Nephron (organoid): Measurements from ENCODE around the gene TMPRSS13.

Experiments used
- H3K27ac Mint-ChIP-seq, 3 experiments: 2 replicates each; pipeline ENCODE4 v1.8.0; 2020; ENCODE audit warnings: mixed read lengths in 3 of 3, mild to moderate bottlenecking in 2 of 3, moderate library complexity in 1 of 3
- H3K27me3 Mint-ChIP-seq: 2 replicates; pipeline ENCODE4 v1.8.0; 2021; ENCODE audit warnings: low read depth, mild to moderate bottlenecking, moderate library complexity, mixed read lengths
- H3K36me3 Mint-ChIP-seq: 2 replicates; pipeline ENCODE4 v1.8.0; 2020; ENCODE audit warnings: low read depth, mixed read lengths
- H3K4me1 Mint-ChIP-seq: 2 replicates; pipeline ENCODE4 v1.8.0; 2020; ENCODE audit warnings: mixed read lengths
- H3K4me3 Mint-ChIP-seq, 3 experiments: 2 replicates each; pipeline ENCODE4 v1.8.0; 2020; ENCODE audit warnings: mild to moderate bottlenecking in 3 of 3, mixed read lengths in 3 of 3, moderate library complexity in 2 of 3
- H3K9me3 Mint-ChIP-seq: 2 replicates; pipeline ENCODE4 v1.8.0; 2020; ENCODE audit warnings: mixed read lengths
- CTCF ChIP-seq, 3 experiments: fragments of 200-600 bp; sonication (generic); IDR thresholded peaks; one replicate each; pipeline ENCODE4 v1.5.0; 2021; ENCODE audit warnings: antibody characterized with exemption in 3 of 3; ENCODE audit not compliant: unreplicated experiment in 3 of 3

Gene TMPRSS13

GRCh38 chr11:117914991-117915618 lies 14.1 kb downstream of the TMPRSS13 start:
- Mint-ChIP-seq H3K36me3 (no peaks in the 10 kb centered on the region), H3K4me1 (peaks cover 25% of the 10 kb centered on the region), H3K27ac (peak overlapping the region; percentile 7 to 38 (median 23)), H3K9me3 (no peaks in the 10 kb centered on the region), H3K27me3 (peaks cover 23% of the 10 kb centered on the region), H3K4me3 (no peak overlapping the region)
- TF ChIP-seq CTCF (IDR thresholded peaks at IDR 0.05; ENCODE audit: unreplicated experiment in 3 of 3), result no peak

- Mint-ChIP-seq H3K9me3 (no peaks in the 10 kb centered on the region), H3K4me3 (no peak overlapping the region), H3K27ac (peak overlapping the region in 1 of 3 experiments; percentile 19), H3K27me3 (peaks cover 23% of the 10 kb centered on the region), H3K4me1 (peaks cover 24% of the 10 kb centered on the region), H3K36me3 (no peaks in the 10 kb centered on the region)
- no peak for TF ChIP-seq CTCF (IDR thresholded peaks at IDR 0.05; ENCODE audit: unreplicated experiment in 3 of 3)
Measured at GRCh38 chr11:117914398-117914761, 14.8 kb downstream of the TMPRSS13 start.

GRCh38 chr11:117913736-117914397 lies 15.3 kb downstream of the TMPRSS13 start:
- no peak for TF ChIP-seq CTCF (IDR thresholded peaks at IDR 0.05; ENCODE audit: unreplicated experiment in 3 of 3)
- Mint-ChIP-seq H3K36me3 (no peaks in the 10 kb centered on the region), H3K27ac (peak overlapping the region in 2 of 3 experiments; percentile 19 to 39), H3K27me3 (peaks cover 23% of the 10 kb centered on the region), H3K4me3 (no peak overlapping the region), H3K4me1 (peaks cover 20% of the 10 kb centered on the region), H3K9me3 (no peaks in the 10 kb centered on the region)

GRCh38 chr11:117912497-117912896 lies 16.7 kb downstream of the TMPRSS13 start:
- no peak overlapping the region for H3K4me3 Mint-ChIP-seq
- H3K27ac Mint-ChIP-seq, result no peak overlapping the region
- no peaks in the 10 kb centered on the region for H3K9me3 Mint-ChIP-seq
- H3K4me1 Mint-ChIP-seq, result peaks cover 29% of the 10 kb centered on the region
- peaks cover 19% of the 10 kb centered on the region for H3K27me3 Mint-ChIP-seq
- H3K36me3 Mint-ChIP-seq, result no peaks in the 10 kb centered on the region
- no peak for TF ChIP-seq CTCF (IDR thresholded peaks at IDR 0.05; ENCODE audit: unreplicated experiment in 3 of 3)

GRCh38 chr11:117911694-117912093 lies 17.5 kb downstream of the TMPRSS13 start:
- no peak for TF ChIP-seq CTCF (IDR thresholded peaks at IDR 0.05; ENCODE audit: unreplicated experiment in 3 of 3)
- H3K9me3 Mint-ChIP-seq, result no peaks in the 10 kb centered on the region
- peaks cover 23% of the 10 kb centered on the region for H3K27me3 Mint-ChIP-seq
- H3K27ac Mint-ChIP-seq, result no peak overlapping the region
- no peak overlapping the region for H3K4me3 Mint-ChIP-seq
- H3K36me3 Mint-ChIP-seq, result no peaks in the 10 kb centered on the region
- peaks cover 32% of the 10 kb centered on the region for H3K4me1 Mint-ChIP-seq
